GM10248 (cell line): ENCODE data around the gene IFI6.
"Not testable (repeated sequence)": the region's sequence is repeated elsewhere in the genome, so short reads cannot be mapped to it uniquely, and the experiment has no call there.

Source experiments
- CTCF ChIA-PET: fragments of 300-600 bp; sonication (Branson Sonifier 250); formaldehyde crosslinking; extraction: SDS; loops from one replicate; lab custom pipeline; 2021; ENCODE audit warnings: antibody characterized with exemption; lab: Yijun Ruan, JAX
- POLR2A ChIA-PET: fragments of 350-650 bp; sonication (Branson Sonifier 250); formaldehyde crosslinking; extraction: SDS; loops from one replicate; lab custom pipeline; 2020; ENCODE audit warnings: antibody characterized with exemption; lab: Yijun Ruan, JAX
- DNase-seq: peaks from one replicate; pipeline ENCODE4 v3.0.0; 2012; ENCODE audit errors: extremely low spot score
- CTCF ChIP-seq: IDR thresholded peaks from 2 replicates; pipeline ENCODE4 v1.5.1; 2012; ENCODE audit warnings: mild to moderate bottlenecking, low read depth; ENCODE audit errors: extremely low read depth, missing control alignments, control extremely low read depth

The IFI6 gene

GRCh38 chr1:27621051-27621920 lies 50.7 kb downstream of the IFI6 start:
- POLR2A ChIA-PET: interaction anchor here (0.7 to 2.0 kb wide), 5 partner anchors 11 to 889 kb away, joined by 4 to 8 read pairs (median 5); no protein-coding TSS in a partner anchor
- DNase-seq: no peak

GRCh38 chr1:27619782-27620438 lies 52.1 kb downstream of the IFI6 start:
- CTCF ChIA-PET: interaction anchor here (0.9 to 11.4 kb wide), 9 partner anchors 10 to 49 kb away, joined by 3 to 72 read pairs (median 4); no protein-coding TSS in a partner anchor
- not testable (repeated sequence) for DNase-seq
- POLR2A ChIA-PET: interaction anchor here (2.0 kb wide), 1 partner anchor 12 kb away, joined by 4 read pairs; no protein-coding TSS in a partner anchor

More at GRCh38 chr1:27621051-27621920, 50.7 kb downstream of the IFI6 start:
- CTCF ChIA-PET: interaction anchor here (0.9 to 11.4 kb wide), 6 partner anchors 12 to 40 kb away, joined by 3 to 72 read pairs (median 4); no protein-coding TSS in a partner anchor
- TF ChIP-seq CTCF: no peak

- CTCF ChIA-PET: interaction anchor here (0.8 to 11.4 kb wide), 6 partner anchors 9 to 51 kb away, joined by 3 to 72 read pairs (median 6); no protein-coding TSS in a partner anchor
- no peak for TF ChIP-seq CTCF
- POLR2A ChIA-PET: interaction anchor here (1.0 to 1.3 kb wide), 2 partner anchors 8 to 44 kb away, joined by 3 to 4 read pairs; no protein-coding TSS in a partner anchor
- no peak for DNase-seq
These were observed 53.5 kb downstream of the IFI6 start for GRCh38 chr1:27618341-27619082.

- TF ChIP-seq CTCF: no peak
- DNase-seq: no peak
- POLR2A ChIA-PET: interaction anchor here (0.6 to 1.3 kb wide), 2 partner anchors 45 to 101 kb away, joined by 4 read pairs; no protein-coding TSS in a partner anchor
- CTCF ChIA-PET: interaction anchor here (1.0 to 11.4 kb wide), 6 partner anchors 9 to 50 kb away, joined by 4 to 72 read pairs (median 8); partner anchors contain the start of gene AHDC1
These were observed 54.6 kb downstream of the IFI6 start for GRCh38 chr1:27617420-27617819.

GRCh38 chr1:27616441-27616840 lies 55.6 kb downstream of the IFI6 start:
- CTCF ChIA-PET: interaction anchor here (1.0 to 11.4 kb wide), 10 partner anchors 8 to 320 kb away, joined by 3 to 72 read pairs (median 5); partner anchors contain the start of gene AHDC1

More at GRCh38 chr1:27616441-27616840, 55.6 kb downstream of the IFI6 start:
- no peak for DNase-seq
- peak; percentile 23 for TF ChIP-seq CTCF
- POLR2A ChIA-PET: interaction anchor here (0.9 to 1.2 kb wide), 2 partner anchors 12 to 46 kb away, joined by 4 to 5 read pairs; no protein-coding TSS in a partner anchor
